DND-41 (cell line): ENCODE data around the gene FAM20B.

Experiments
- ATAC-seq: fragments of 200-7000 bp; cut with Tn5 transposase; 3 replicates; pipeline ENCODE4 v1.9.1; 2021; ENCODE audit warnings: low read depth; ENCODE audit not compliant: insufficient read depth
- DNase-seq: peaks from one replicate; pipeline ENCODE4 v3.0.0-alpha.2; 2020
- H2AFZ ChIP-seq: 2 replicates; pipeline ENCODE4 v1.6.0; 2012; ENCODE audit warnings: low read depth, low read length
- H3K27ac ChIP-seq: 2 replicates; pipeline ENCODE4 v1.5.1; 2012; ENCODE audit warnings: low read length, inconsistent platforms
- H3K27me3 ChIP-seq: fragments of 200-600 bp; sonication (generic); 2 replicates; pipeline ENCODE4 v1.6.0; 2012; ENCODE audit warnings: low read length, mild to moderate bottlenecking, inconsistent platforms; ENCODE audit not compliant: insufficient read depth, poor library complexity
- H3K36me3 ChIP-seq: 2 replicates; pipeline ENCODE4 v1.5.1; 2012; ENCODE audit warnings: low read length, inconsistent platforms; ENCODE audit not compliant: insufficient read depth
- H3K4me1 ChIP-seq: 2 replicates; pipeline ENCODE4 v1.5.1; 2012; ENCODE audit warnings: mild to moderate bottlenecking, low read length; ENCODE audit not compliant: insufficient read depth
- H3K4me2 ChIP-seq: 2 replicates; pipeline ENCODE4 v1.6.0; 2012; ENCODE audit warnings: mild to moderate bottlenecking, moderate library complexity, low read length, inconsistent platforms; ENCODE audit not compliant: insufficient read depth
- H3K4me3 ChIP-seq, 2 experiments: fragments of 200-600 bp in 1 of 2; shearing (Covaris generic) in 1 of 2; 2 replicates each; pipeline ENCODE4 v1.5.1; 2012 to 2016; ENCODE audit warnings: inconsistent platforms in 2 of 2, low read length in 2 of 2, mild to moderate bottlenecking in 2 of 2, low read depth in 1 of 2, moderate library complexity in 1 of 2
- H3K79me2 ChIP-seq: 2 replicates; pipeline ENCODE4 v1.6.0; 2012; ENCODE audit warnings: low read length, inconsistent platforms; ENCODE audit not compliant: insufficient read depth
- H3K9ac ChIP-seq: 2 replicates; pipeline ENCODE4 v1.6.0; 2012; ENCODE audit warnings: low read depth, mild to moderate bottlenecking, inconsistent platforms, low read length, moderate library complexity
- H3K9me3 ChIP-seq: 2 replicates; pipeline ENCODE4 v1.5.1; 2012; ENCODE audit warnings: low read length, moderate library complexity, mild to moderate bottlenecking, inconsistent platforms; ENCODE audit not compliant: insufficient read depth, severe bottlenecking
- H4K20me1 ChIP-seq: 2 replicates; pipeline ENCODE4 v1.6.0; 2012; ENCODE audit warnings: low read length; ENCODE audit not compliant: insufficient read depth
- CTCF ChIP-seq: IDR thresholded peaks from 2 replicates; pipeline ENCODE4 v1.5.1; 2012; ENCODE audit warnings: borderline replicate concordance, low read length, moderate library complexity, mild to moderate bottlenecking; ENCODE audit not compliant: poor library complexity, severe bottlenecking; ENCODE audit errors: extremely low read depth
- EZH2 ChIP-seq: IDR thresholded peaks from 3 replicates; pipeline ENCODE4 v1.6.1; 2012; ENCODE audit warnings: borderline replicate concordance, low read depth, mild to moderate bottlenecking, moderate library complexity, low read length, inconsistent platforms; ENCODE audit not compliant: severe bottlenecking

The FAM20B gene

GRCh38 chr1:179046808-179047635 lies 21.3 kb downstream of the FAM20B start:
- no peak overlapping the region for H2AFZ ChIP-seq
- H3K79me2 ChIP-seq, result peaks cover 17% of the 10 kb centered on the region
- no peak for TF ChIP-seq EZH2
- no peak overlapping the region for H3K4me2 ChIP-seq
- ATAC-seq (no peak), DNase-seq (no peak)
- no peaks in the 10 kb centered on the region for H3K4me1 ChIP-seq
- no peak overlapping the region for H3K4me3 ChIP-seq
- peaks cover 15% of the 10 kb centered on the region; the same call in 1 of the 2 replicates for H4K20me1 ChIP-seq
- no peak overlapping the region for H3K27ac ChIP-seq
- H3K36me3 ChIP-seq, result peaks cover 11% of the 10 kb centered on the region; the same call in 1 of the 2 replicates
- H3K27me3 ChIP-seq, result no peaks in the 10 kb centered on the region
- no peak overlapping the region for H3K9ac ChIP-seq
- H3K9me3 ChIP-seq, result no peaks in the 10 kb centered on the region

- Histone ChIP-seq H3K27ac (no peak overlapping the region), H4K20me1 (peaks cover 14% of the 10 kb centered on the region; the same call in 1 of the 2 replicates), H3K9me3 (no peaks in the 10 kb centered on the region), H2AFZ (no peak overlapping the region), H3K79me2 (peaks cover 11% of the 10 kb centered on the region), H3K4me1 (no peaks in the 10 kb centered on the region), H3K4me2 (no peak overlapping the region), H3K36me3 (peaks cover 6% of the 10 kb centered on the region; the same call in 1 of the 2 replicates), H3K27me3 (no peaks in the 10 kb centered on the region), H3K9ac (no peak overlapping the region), H3K4me3 (no peak overlapping the region)
- TF ChIP-seq EZH2 (no peak), CTCF (no peak)
- DNase-seq, result no peak
- no peak for ATAC-seq
These were observed 21.9 kb downstream of the FAM20B start for GRCh38 chr1:179047636-179047997.

- Histone ChIP-seq H4K20me1 (peaks cover 9% of the 10 kb centered on the region; the same call in 1 of the 2 replicates), H3K79me2 (peaks cover 3% of the 10 kb centered on the region), H3K36me3 (peaks cover 6% of the 10 kb centered on the region; the same call in 1 of the 2 replicates), H3K9me3 (no peaks in the 10 kb centered on the region), H3K27ac (no peak overlapping the region), H3K9ac (no peak overlapping the region), H3K27me3 (no peaks in the 10 kb centered on the region), H3K4me3 (no peak overlapping the region), H2AFZ (no peak overlapping the region), H3K4me2 (no peak overlapping the region), H3K4me1 (no peaks in the 10 kb centered on the region)
- DNase-seq (no peak), ATAC-seq (no peak)
- TF ChIP-seq CTCF (no peak), EZH2 (no peak)
These were observed 22.8 kb downstream of the FAM20B start for GRCh38 chr1:179048339-179049124.

DNA sequence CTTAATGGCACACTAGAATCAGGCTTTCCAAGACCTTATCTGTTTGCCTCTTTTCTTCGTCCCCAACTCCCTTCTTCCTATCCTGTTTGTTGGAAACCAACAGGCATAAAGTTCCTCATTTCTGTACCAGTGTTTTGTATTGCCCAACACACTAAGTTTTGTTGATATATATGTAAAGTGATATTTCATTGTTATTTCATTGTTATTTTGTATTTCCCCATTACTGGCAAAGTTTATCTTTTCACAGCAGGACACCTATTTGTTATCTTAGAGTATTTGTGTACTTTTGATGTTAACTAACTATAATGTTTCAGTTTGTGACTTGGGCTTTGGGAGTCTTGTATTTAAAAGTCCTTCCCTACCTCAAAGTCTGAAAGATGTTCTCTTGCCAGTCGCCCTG lies 27.1 kb downstream of the FAM20B start:
- no peaks in the 10 kb centered on the region for H3K4me1 ChIP-seq
- H3K36me3 ChIP-seq, result peaks cover 25% of the 10 kb centered on the region
- H3K27me3 ChIP-seq, result no peaks in the 10 kb centered on the region
- H3K4me2 ChIP-seq, result no peak overlapping the region
- H3K79me2 ChIP-seq, result no peaks in the 10 kb centered on the region
- ATAC-seq (no peak), DNase-seq (no peak)
- TF ChIP-seq EZH2 (no peak), CTCF (no peak)
- H3K9me3 ChIP-seq, result no peaks in the 10 kb centered on the region
- H4K20me1 ChIP-seq, result 0 out of 2 replicates have a peak, but pooled peaks cover 3% of the 10 kb centered on the region
- no peak overlapping the region for H3K9ac ChIP-seq
- no peak overlapping the region for H3K27ac ChIP-seq
- no peak overlapping the region for H2AFZ ChIP-seq
- H3K4me3 ChIP-seq, result no peak overlapping the region
